Endodermal cell (in vitro differentiated cells): ENCODE measurements around the gene CCDC88C. TPM values are rescaled to one million over a fixed set of nuclear protein-coding genes. Genes with fewer than 3 reads are reported as not detected.
A peak's percentile ranks its signal among the peaks of the same experiment; 100 is the strongest.

ENCODE experiments used
- DNase-seq: peaks from one replicate; pipeline ENCODE4 v3.0.0-alpha.2; 2017
- H3K27ac ChIP-seq: 2 replicates; pipeline ENCODE4 v1.5.1; 2013; ENCODE audit warnings: mild to moderate bottlenecking, low read depth, low read length, moderate library complexity
- H3K27me3 ChIP-seq: 2 replicates; pipeline ENCODE4 v1.6.1; 2013; ENCODE audit warnings: mild to moderate bottlenecking, low read length, moderate library complexity; ENCODE audit not compliant: insufficient read depth, control insufficient read depth, poor library complexity, severe bottlenecking
- H3K36me3 ChIP-seq: 2 replicates; pipeline ENCODE4 v1.7.0; 2013; ENCODE audit warnings: mild to moderate bottlenecking, low read length, moderate library complexity; ENCODE audit not compliant: control insufficient read depth, insufficient read depth
- H3K4me1 ChIP-seq: one replicate; pipeline ENCODE4 v1.7.0; 2013; ENCODE audit warnings: low read length; ENCODE audit not compliant: control insufficient read depth, insufficient read depth
- H3K4me3 ChIP-seq: 2 replicates; pipeline ENCODE4 v1.5.1; 2013; ENCODE audit warnings: mild to moderate bottlenecking, low read length, moderate library complexity
- H3K9ac ChIP-seq: 2 replicates; pipeline ENCODE4 v1.6.1; 2013; ENCODE audit warnings: mild to moderate bottlenecking, low read length, moderate library complexity; ENCODE audit not compliant: poor library complexity, severe bottlenecking; ENCODE audit errors: extremely low read depth
- H3K9me3 ChIP-seq: 2 replicates; pipeline ENCODE4 v1.6.1; 2013; ENCODE audit warnings: mild to moderate bottlenecking, low read length, moderate library complexity; ENCODE audit not compliant: control insufficient read depth
- H3K27ac Mint-ChIP-seq: 2 replicates; pipeline ENCODE4 v1.8.0; 2020; ENCODE audit warnings: mixed read lengths
- H3K27me3 Mint-ChIP-seq: 2 replicates; pipeline ENCODE4 v1.8.0; 2021; ENCODE audit warnings: mild to moderate bottlenecking, mixed read lengths; ENCODE audit not compliant: insufficient read depth
- H3K36me3 Mint-ChIP-seq: 2 replicates; pipeline ENCODE4 v1.8.0; 2020; ENCODE audit warnings: low read depth, mixed read lengths
- H3K4me1 Mint-ChIP-seq: 2 replicates; pipeline ENCODE4 v1.8.0; 2020; ENCODE audit warnings: mixed read lengths
- H3K4me3 Mint-ChIP-seq: 2 replicates; pipeline ENCODE4 v1.8.0; 2020; ENCODE audit warnings: mild to moderate bottlenecking, moderate library complexity, mixed read lengths
- H3K9me3 Mint-ChIP-seq: 2 replicates; pipeline ENCODE4 v1.8.0; 2020; ENCODE audit warnings: mild to moderate bottlenecking, mixed read lengths
- CTCF ChIP-seq: fragments of 200-600 bp; sonication (generic); conservative IDR thresholded peaks from 2 replicates; pipeline ENCODE4 v1.5.0; 2021; ENCODE audit warnings: antibody characterized with exemption, mild to moderate bottlenecking
- WGBS, 2 experiments: methylation state at CpG; one replicate each; pipeline versions ENCODE4 v1.1.5 to v1.1.7; 2013; ENCODE audit warnings: missing lambda C conversion rate in 2 of 2, mixed read lengths in 1 of 2; ENCODE audit not compliant: insufficient coverage in 1 of 2, insufficient read length in 1 of 2; 5-methylcytosine and 5-hydroxymethylcytosine counted together
- total RNA-seq, 2 donors: library from RNA; stranded (reverse); fragmentation: NEBNext Ultra II Directional in 1 of 2; extraction: Animal tissue kit (Norgen Biotek cat#: 25700) in 1 of 2; gene quantifications; 2 replicates in 1 of 2; 3 replicates in 1 of 2; pipeline ENCODE4 v1.2.1, GENCODE V29; 2021

The CCDC88C gene
- total RNA-seq, 2 donors from 2014 or later = 50.0 to 50.5 TPM

DNA sequence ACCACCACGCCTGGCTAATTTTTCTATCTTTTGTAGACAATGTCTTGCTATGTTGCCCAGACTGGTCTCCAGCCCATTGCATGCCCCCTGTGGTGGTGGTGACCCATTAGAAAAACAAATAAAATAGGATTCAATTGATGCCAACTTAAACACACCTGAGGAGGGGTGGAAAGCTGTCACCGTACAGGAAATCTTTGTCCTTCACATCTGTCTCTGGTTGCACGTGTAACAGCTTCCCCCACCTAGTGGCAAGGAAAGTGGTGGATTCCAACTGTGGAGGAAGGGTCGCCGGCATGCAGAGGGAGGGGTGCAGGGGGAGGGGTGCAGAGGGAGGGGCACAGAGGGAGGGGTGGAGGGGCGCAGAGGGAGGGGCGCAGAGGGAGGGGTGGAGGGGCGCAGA, 147.0 kb downstream of the CCDC88C start:
- Mint-ChIP-seq H3K4me3 (no peak overlapping the region), H3K27ac (no peak overlapping the region), H3K36me3 (peaks cover 21% of the 10 kb centered on the region), H3K27me3 (peaks cover 5% of the 10 kb centered on the region), H3K9me3 (no peaks in the 10 kb centered on the region), H3K4me1 (no peaks in the 10 kb centered on the region)
- no peak for DNase-seq
- H3K4me3 ChIP-seq = no peak overlapping the region
- no peaks in the 10 kb centered on the region for H3K4me1 ChIP-seq
- no peak overlapping the region for H3K9ac ChIP-seq
- WGBS, 2 experiments = 89 to 100% methylated on average over 1 to 5 of the region's 8 CpGs
- no peak overlapping the region for H3K27ac ChIP-seq
- no peak for TF ChIP-seq CTCF
- H3K36me3 ChIP-seq = peaks cover 8% of the 10 kb centered on the region
- H3K27me3 ChIP-seq = peaks cover 3% of the 10 kb centered on the region
- no peaks in the 10 kb centered on the region for H3K9me3 ChIP-seq

DNA sequence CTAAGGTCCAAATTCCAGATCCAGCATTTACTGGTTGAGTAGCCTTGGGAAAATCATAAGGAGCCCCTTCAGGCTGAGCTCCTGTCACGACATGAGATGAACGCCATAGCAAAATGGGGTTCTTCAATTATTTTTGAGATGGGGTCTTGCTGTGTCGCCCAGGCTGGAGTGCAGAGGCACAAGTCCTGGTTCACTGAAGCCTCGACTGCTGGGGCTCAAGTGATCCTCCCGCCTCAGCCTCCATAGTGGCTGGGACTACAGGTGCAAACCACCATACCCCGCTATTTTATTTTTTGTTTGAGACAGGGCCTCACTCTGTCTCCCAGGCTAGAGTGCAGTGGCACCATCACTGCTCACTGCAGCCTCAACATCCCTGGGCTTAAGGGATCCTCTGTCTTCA, 147.4 kb downstream of the CCDC88C start:
- no peak overlapping the region for H3K9ac ChIP-seq
- WGBS, 2 experiments = 95 to 97% methylated on average over 6 of the region's 6 CpGs
- Mint-ChIP-seq H3K36me3 (peaks cover 18% of the 10 kb centered on the region), H3K4me3 (no peak overlapping the region), H3K4me1 (no peaks in the 10 kb centered on the region), H3K9me3 (no peaks in the 10 kb centered on the region), H3K27me3 (peaks cover 9% of the 10 kb centered on the region), H3K27ac (no peak overlapping the region)
- H3K4me1 ChIP-seq = no peaks in the 10 kb centered on the region
- H3K27ac ChIP-seq = no peak overlapping the region
- no peak overlapping the region for H3K4me3 ChIP-seq
- TF ChIP-seq CTCF = no peak
- H3K27me3 ChIP-seq = peaks cover 7% of the 10 kb centered on the region
- peaks cover 8% of the 10 kb centered on the region for H3K36me3 ChIP-seq
- no peaks in the 10 kb centered on the region for H3K9me3 ChIP-seq
- DNase-seq = no peak

GRCh38 chr14:91269076-91269991, 148.3 kb downstream of the CCDC88C start:
- Mint-ChIP-seq H3K4me1 (peaks cover 3% of the 10 kb centered on the region), H3K36me3 (peaks cover 12% of the 10 kb centered on the region), H3K4me3 (no peak overlapping the region), H3K27me3 (peaks cover 15% of the 10 kb centered on the region), H3K27ac (peak overlapping the region; percentile 19), H3K9me3 (no peaks in the 10 kb centered on the region)
- H3K27ac ChIP-seq = peak overlapping the region; percentile 56
- H3K27me3 ChIP-seq = peaks cover 14% of the 10 kb centered on the region
- WGBS, 2 experiments = 89 to 90% methylated on average over 14 to 24 of the region's 24 CpGs
- no peaks in the 10 kb centered on the region for H3K9me3 ChIP-seq
- TF ChIP-seq CTCF = no peak
- H3K4me3 ChIP-seq = no peak overlapping the region
- H3K9ac ChIP-seq = no peak overlapping the region
- H3K36me3 ChIP-seq = peaks cover 5% of the 10 kb centered on the region
- DNase-seq = no peak
- H3K4me1 ChIP-seq = no peaks in the 10 kb centered on the region
